ENCODE data around the gene LITAF.
"Not testable (repeated sequence)": the region's sequence is repeated elsewhere in the genome, so short reads cannot be mapped to it uniquely, and the experiment has no call there.

LITAF gene

GRCh38 chr16:11583889-11584565 lies 2.7 kb downstream of the LITAF start:
- TF ChIP-seq CTCF (conservative IDR thresholded peaks at IDR 0.05): no peak
- peak overlapping the region; percentile 80 for H3K27ac ChIP-seq

DNA sequence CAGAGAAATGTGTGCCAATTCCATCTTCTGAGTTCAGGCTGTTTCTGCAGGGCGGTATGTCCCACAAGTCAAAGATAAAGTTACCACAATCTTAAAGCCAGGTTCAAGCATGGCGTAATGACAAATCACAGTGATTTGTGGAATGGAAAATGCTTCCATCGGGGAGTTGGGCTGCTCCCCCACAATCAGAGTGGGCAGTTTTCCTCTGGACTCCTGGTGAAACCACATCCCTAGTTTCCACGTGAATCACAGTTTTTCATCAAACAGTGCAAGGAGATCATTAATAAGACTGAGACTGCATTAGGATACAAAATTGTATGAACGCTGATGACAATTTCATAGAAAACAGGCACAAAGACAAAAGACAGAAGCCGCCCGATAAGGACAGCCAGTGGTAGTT lies 3.6 kb downstream of the LITAF start:
- H3K27ac ChIP-seq: peak overlapping the region; percentile 80
- no peak for TF ChIP-seq CTCF (conservative IDR thresholded peaks at IDR 0.05)

DNA sequence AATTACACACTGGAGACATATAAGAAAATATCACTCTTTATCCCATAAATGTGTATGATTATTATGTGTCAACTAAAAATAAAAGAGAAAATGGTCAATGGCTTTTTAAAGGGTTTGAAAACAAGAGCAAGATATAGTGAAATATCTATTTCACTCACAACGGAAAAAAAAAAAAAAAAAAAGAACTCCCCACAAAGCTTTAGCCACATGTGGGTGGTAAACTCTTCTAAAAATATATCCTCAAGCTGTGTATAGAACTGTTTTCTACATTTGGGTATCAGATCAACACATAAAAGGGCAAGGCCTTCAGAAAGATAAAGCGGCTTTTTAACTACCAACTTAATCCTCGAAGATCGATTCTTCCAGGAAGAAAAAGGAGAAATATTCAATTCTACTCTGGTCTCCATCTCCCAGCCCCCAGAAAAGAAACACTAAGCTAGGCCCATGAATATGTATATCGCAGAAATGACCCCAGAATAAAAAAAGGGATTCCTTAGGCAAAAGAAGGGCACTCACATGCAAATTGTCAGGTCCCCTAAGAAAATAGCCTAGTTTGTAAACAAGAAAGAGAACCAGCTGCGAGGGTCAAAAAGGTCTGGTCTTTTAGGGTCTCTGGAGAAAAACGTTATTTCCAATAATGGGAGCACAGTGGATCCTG lies 4.4 kb downstream of the LITAF start:
- no peak for TF ChIP-seq CTCF (conservative IDR thresholded peaks at IDR 0.05)
- H3K27ac ChIP-seq: peak overlapping the region; percentile 80

- H3K27ac ChIP-seq: no peak overlapping the region
- TF ChIP-seq CTCF (conservative IDR thresholded peaks at IDR 0.05): no peak
Measured at GRCh38 chr16:11581678-11582077, 5.0 kb downstream of the LITAF start.

- H3K27ac ChIP-seq: no peak overlapping the region
- no peak for TF ChIP-seq CTCF (conservative IDR thresholded peaks at IDR 0.05)
Measured at GRCh38 chr16:11580451-11581086, 6.2 kb downstream of the LITAF start.

DNA sequence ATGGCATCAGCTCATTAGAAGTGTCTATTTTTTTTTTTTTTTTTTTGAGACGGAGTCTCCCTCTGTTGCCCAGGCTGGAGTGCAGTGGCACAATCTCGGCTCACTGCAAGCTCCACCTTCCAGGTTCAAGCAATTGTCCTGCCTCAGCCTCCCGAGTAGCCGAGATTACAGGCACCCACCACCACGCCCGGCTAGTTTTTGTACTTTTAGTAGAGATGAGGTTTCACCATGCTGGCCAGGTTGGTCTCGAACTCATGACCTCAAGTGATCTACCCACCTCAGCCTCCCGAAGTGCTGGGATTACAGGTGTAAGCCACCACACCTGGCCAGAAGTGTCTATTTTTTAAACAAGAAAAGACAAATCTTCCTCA lies 9.4 kb downstream of the LITAF start:
- not testable (repeated sequence) for H3K27ac ChIP-seq

DNA sequence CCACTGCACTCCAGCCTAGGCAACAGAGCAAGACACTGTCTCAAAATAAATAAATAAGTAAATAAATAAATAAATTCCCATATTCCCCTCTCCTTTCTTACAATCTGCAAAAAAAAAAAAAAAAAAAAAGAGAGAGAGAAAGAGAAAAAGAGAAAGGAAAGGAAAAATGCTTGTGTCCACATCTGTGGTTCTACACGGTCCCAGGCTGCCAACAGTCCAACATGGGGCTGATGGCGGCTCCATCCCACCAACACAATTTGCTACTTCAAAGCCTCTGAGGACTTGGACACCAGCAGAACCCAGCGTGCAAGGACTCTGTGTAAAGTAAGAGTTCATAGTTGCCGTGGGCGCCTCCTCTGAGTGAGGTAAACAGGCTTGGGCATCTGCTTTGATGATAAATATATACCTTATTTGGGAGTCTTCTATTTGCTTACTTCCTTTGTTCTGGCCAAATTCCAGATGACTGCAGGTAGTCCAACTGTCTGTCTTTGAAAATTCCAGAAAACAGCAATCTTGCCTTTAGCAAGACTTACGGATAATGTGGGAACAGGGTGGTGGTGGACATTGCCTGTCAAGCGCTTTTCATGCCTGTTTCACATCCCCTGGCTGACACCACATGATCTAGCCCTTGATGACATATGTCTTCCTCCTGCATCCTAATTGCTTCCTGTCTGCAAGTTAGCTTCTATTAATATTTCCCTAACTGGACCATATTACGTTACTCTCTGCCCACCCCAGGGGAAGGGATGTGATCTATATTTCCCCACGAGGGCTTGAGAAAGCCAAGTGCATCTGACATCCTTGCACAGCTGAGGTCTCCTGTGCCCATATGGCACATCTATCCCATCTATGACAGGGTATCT lies 10.1 kb downstream of the LITAF start:
- peak overlapping the region; percentile 11; the same call in 1 of the 2 replicates for H3K27ac ChIP-seq
- no peak for TF ChIP-seq CTCF (conservative IDR thresholded peaks at IDR 0.05)
